ENCODE results near the gene LCNL1.
"Not testable (repeated sequence)": the region's sequence is repeated elsewhere in the genome, so short reads cannot be mapped to it uniquely, and the experiment has no call there.

LCNL1 gene

DNA sequence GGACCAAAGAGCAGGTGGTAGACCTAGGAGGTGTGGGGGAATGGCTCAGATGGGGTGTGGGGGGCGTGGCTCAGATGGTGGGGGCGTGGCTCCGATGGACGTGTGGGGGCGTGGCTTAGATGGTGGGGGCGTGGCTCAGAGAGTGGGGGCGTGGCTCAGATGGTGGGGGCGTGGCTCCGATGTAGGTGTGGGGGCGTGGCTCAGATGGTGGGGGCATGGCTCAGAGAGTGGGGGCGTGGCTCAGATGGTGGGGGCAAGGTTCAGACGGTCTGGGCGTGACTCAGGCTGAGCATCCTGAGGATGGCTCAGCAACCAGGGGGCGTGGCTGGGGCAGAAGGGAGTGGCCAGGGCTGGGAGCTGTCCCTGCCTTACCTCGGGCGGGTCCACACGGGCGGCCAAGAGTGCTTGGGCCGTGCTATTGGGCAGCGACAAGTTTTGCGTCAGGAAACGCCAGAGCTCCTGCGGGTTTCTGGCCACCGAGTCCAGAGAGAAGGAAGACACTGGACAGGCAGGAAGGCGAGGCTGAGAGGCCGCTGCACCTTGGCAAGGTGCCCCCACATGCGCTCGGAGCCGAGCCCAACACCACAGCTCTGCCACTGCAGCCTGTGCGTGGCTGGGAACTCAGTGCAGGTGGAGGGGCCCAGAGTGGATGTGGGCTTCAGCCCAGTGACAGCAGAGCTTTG, 39.3 kb downstream of the LCNL1 start:
- in situ Hi-C loops (cut with MboI; ENCODE audit: low sequenced_read_pairs) = no loop called here

GRCh38 chr9:137022662-137023008, 39.8 kb downstream of the LCNL1 start:
- in situ Hi-C loops (cut with MboI; ENCODE audit: low sequenced_read_pairs) = no loop called here

- in situ Hi-C loops (cut with MboI; ENCODE audit: low sequenced_read_pairs) = no loop called here
Measured at GRCh38 chr9:137023157-137023556, 40.4 kb downstream of the LCNL1 start.

- in situ Hi-C loops (cut with MboI; ENCODE audit: low sequenced_read_pairs) = no loop called here
Measured at GRCh38 chr9:137023583-137023991, 40.8 kb downstream of the LCNL1 start.

DNA sequence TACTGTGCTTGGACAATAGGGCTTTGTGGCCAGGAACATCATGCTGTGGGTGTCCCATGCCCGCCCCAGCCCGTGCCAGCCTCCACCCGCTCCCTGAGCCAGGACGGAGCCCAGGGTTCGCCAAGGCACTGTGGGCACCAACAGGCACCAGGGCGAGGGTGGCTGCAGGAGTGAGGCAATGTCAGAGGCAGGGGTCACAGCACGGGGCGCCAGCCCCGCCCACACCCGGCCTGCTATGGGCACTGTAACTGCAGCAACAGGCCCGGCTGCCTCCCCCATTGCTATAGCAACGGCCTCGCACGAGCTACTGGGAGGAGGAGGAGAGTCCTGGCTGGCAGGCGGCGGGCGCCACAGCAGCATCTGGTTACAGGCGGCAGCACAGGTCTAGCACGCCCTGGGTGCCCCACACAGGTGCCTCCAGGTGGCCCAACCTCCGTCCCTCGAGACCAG, 42.7 kb downstream of the LCNL1 start:
- in situ Hi-C loops (cut with MboI; ENCODE audit: low sequenced_read_pairs) = no loop called here

DNA sequence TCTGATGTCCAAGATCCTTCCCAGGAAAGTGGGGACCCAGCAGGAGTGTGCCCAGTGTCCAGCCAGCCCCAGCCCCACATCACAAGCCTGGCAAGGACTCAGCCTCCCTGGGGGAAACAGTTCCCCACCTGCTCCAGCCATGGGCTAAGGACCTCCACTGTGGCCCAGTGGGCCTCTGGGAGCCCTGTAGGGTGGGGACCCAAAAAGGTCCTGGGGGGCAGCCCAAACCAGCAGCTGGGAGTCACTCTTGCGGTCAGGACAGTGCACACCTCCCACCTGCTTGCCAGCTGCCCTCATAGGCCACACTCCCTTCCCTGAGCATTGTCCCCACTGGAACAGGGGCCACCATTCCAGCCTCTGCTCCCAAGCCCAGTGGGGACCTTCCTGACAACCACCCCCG, 43.6 kb downstream of the LCNL1 start:
- in situ Hi-C loops (cut with MboI; ENCODE audit: low sequenced_read_pairs) = no loop called here

- in situ Hi-C loops (cut with MboI; ENCODE audit: low sequenced_read_pairs) = no loop called here
Measured at GRCh38 chr9:137026828-137027227, 44.0 kb downstream of the LCNL1 start.

GRCh38 chr9:137027369-137028262, 44.8 kb downstream of the LCNL1 start, which contains the start of gene ABCA2:
Gene ABCA2 (minus strand): TSS chr9:137028237. CDS start chr9:137028140, 97 bp downstream.
- in situ Hi-C loops (cut with MboI; ENCODE audit: low sequenced_read_pairs) = no loop called here

DNA sequence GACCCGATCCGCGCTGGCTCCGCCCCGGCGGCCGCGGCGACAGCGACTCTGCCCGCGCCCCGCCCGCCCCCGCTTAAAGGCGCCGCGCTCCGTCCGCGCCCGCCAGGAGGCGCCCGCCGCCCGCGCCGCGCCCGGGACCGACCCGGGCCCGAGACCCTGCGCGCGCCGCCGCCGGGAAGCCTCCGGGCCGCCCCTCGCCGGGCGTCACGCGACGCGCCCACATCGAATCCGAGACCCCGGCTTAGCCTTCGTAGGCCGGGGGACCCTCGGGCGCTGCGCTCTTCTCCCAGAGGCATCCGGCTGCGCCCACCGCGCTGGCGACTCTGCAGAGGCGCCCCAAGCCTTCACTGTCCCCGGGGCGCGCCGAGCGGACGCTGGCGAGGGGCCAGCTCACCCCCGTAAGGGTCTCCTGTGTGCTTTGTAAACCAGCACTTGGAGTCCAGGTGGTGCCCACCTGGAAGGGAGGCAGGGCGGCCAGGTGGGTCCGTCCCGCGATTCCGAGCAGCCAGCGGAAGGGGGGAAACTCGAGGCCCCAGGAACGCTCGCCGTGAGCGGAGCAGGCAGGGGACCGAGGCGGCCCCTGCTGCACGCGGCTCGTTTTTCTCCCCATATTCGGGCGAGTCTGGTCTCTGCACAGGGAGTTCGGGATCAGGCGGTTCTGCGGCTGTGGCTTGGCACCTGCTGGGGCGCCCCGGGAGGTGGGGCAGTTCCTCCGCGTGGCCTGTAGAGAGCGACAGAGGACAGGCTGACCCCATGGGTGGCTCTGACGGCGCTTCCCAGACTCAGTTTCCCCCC, 45.7 kb downstream of the LCNL1 start:
- in situ Hi-C loops (cut with MboI; ENCODE audit: low sequenced_read_pairs) = no loop called here

DNA sequence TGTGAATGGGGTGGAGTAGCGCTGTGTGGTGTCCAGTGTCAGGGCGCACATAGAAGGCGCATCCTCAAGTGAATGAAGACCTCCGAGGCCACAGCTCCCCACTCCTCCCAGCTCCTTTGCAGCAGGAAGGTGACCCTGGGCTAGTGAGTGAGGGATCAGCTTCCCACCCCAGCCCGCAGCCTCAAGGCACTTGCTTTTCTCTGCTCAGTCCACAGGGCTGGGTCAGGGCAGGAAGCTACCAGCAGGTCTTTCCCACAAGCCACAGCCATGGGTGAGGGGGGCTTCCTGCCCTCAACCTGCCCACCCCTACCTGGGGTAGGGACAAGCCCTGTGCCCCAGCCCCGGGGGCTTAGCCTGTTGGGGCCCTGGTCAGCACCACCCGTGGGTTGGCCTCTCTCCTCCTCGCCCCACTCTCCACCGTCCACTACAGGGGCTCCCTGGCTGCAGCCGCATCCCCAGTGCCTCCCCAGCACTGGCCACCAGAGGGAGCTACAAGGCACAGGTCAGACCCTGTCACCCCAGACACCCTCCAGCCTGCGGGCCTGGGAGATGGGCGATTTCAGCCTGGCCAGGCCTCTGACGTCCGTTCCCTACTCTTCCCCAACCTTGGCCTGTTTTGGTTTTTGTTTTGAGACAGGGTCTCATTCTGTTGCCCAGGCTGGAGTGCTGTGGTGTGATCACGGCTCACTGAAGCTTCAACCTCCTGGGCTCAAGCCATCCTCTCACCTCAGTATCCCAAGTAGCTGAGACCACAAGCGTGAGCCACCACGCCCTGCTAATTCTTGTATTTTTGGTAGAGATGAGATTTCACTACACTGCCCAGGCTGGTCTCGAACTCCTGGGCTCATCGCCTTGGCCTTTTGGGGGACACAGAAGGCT, 46.5 kb downstream of the LCNL1 start:
- in situ Hi-C loops (cut with MboI; ENCODE audit: low sequenced_read_pairs) = no loop called here

- in situ Hi-C loops (cut with MboI; ENCODE audit: low sequenced_read_pairs) = no loop called here
Measured at GRCh38 chr9:137030006-137030405, 47.2 kb downstream of the LCNL1 start.

DNA sequence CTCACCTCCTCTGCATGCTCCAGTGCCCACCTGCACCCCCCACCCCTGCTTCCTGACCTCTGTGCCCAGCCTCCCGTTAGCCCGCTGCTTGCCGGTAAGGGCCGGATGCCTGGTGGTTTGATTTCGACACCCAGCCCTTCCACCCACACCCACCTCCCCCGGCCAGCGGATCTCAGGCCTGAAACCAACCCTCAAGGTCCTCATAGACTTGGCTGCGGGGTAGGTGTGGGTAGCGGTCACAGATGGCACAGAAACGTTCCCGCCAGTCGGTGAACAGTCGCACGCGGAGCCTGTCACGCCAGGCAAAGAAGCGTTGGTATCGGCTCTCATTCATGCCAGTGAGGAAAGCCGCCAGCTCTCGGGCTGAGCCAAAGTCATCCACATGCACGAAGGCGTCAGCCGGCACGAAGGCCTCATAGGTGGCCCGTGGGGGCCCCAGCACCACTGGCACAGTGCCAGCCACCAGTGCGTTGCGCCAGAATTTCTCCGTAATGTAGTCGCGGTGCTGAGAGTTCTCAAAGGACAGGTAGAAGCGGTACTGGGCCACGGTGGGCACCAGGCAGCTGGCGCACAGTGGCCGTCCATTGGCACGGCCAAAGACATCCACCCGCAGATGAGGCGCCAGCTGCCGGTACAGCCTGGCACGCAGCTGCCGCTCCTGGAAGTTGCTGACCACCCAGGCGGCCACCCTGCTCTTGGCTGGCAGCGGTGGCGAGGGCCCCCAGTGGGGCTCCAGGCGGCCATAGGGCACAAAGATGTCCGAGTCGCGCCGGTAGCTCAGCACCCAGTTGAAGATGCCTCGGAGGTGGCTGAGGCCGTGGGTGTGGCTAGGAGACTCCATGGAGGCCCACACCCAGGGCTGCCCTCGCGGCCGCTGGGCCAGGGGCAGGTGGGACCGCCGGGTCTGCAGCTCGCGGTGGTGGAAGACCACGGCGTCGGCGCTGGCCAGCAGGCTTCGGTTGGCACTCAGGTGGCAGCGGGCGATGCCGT, 48.0 kb downstream of the LCNL1 start:
- in situ Hi-C loops (cut with MboI; ENCODE audit: low sequenced_read_pairs) = no loop called here

DNA sequence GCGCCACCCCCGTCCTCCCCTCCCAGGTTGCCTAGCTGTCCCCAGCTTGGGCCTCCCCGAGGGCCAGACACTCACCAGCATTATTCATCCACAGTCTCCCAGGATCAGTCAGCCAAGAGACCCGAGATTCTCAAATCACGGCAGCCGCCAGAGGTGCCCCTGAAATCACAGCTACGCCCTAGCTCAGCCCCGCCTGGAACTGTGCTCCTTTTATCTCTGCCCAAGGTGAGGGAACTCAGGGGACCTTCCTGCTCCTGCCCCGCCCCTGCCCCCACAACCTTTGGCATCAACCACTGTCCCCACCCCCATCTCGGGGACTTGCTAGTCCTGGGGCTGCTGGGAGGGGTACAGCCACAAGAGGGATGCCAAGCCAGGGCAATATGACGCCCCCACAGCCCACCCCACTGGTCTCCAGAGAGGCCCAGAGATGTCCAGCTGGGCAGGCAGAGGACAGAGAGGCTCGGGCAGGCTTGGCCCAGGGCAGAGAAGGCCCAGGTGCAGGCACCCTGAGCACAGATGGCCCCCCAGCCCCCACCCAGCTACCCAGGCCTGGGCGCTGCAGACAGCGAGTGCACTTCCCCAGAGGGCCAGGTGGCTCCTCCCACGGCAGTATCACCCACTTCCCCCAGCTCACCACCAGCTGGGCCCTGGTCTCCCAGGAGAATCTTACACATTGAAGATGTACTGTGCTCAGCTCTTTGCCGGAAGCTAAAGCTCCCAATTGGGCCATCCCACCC, 49.3 kb downstream of the LCNL1 start, which contains the start of gene FUT7:
TSS of gene FUT7 (minus strand) at position 185 of the 737 bp plus-strand sequence. CDS start at position 88, 97 bp downstream.
- in situ Hi-C loops (cut with MboI; ENCODE audit: low sequenced_read_pairs) = no loop called here

DNA sequence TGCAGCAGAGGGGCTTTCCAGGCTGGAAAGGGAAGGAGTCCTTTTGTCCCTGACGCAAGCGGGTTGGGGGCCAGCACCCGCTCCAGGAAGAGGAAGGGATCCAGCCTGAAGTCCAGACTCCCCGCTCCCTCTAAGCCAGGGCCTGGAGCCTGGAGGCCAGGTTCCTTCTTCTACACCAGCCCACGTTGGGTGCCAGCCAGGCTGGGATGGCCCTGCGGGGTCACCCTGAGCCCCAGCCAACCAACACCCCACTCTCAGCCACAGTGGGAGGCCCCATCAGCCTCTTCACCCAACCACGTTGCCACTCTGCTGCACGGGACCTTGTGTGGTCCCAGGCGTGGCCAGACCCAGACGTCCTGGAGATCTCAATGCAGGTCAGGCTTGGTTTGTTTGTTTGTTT, 50.1 kb downstream of the LCNL1 start:
- in situ Hi-C loops (cut with MboI; ENCODE audit: low sequenced_read_pairs) = no loop called here

- in situ Hi-C loops (cut with MboI; ENCODE audit: low sequenced_read_pairs) = not testable (repeated sequence)
Measured at GRCh38 chr9:137033481-137033880, 50.7 kb downstream of the LCNL1 start.

DNA sequence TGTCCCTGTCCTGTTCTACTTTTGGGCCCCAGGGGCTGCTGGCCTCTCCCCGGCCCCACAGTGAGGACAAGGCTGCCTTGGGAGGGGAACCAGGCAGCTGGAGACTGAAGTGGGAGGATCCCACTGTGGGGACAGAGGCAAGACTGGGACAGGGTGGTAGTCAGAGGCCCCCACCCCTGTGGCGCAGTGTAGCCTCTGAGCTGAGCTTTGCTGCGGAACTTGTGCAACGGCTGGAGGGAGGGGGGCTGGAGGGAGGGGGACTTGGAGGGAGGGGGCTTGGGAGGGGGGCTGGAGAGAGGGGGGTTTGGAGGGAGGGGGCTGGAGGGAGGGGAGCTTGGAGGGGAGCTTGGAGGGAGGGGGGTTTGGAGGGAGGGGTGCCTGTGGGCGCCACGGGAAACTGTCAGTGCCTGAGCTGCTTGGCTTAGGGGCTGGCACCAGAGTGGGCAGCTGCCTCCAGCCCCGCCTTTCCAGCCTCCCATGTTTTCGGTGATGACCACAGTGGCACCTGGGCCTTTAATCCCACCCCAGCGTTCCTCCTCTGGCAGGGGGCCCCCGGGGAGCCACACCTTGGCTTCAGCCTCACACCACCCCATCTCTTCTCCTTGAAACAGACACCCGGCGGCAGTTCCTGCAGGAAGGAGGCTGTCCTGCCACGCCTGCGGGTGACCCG, 51.4 kb downstream of the LCNL1 start:
- in situ Hi-C loops (cut with MboI; ENCODE audit: low sequenced_read_pairs) = no loop called here

- in situ Hi-C loops (cut with MboI; ENCODE audit: low sequenced_read_pairs) = no loop called here
Measured at GRCh38 chr9:137034709-137035506, 52.1 kb downstream of the LCNL1 start.

All from hTERT RPE-1 (cell line).